GM12878 (cell line): ENCODE measurements around the gene DYNC1H1.

Experiments used
- EGR1 ChIP-seq, 2 experiments: IDR thresholded peaks; 1 replicate in 1 of 2; 2 replicates in 1 of 2; pipeline ENCODE4 v1.6.1; 2011 to 2012; ENCODE audit warnings: low read depth in 2 of 2, low read length in 2 of 2, borderline replicate concordance in 1 of 2, mild to moderate bottlenecking in 1 of 2, moderate library complexity in 1 of 2
- POLR2A ChIP-seq: IDR thresholded peaks from 2 replicates; pipeline ENCODE4 v1.6.1; 2011; ENCODE audit warnings: low read depth, mild to moderate bottlenecking, low read length
- RFX5 ChIP-seq: IDR thresholded peaks from 2 replicates; pipeline ENCODE4 v1.6.1; 2011; ENCODE audit warnings: low read depth, low read length, improper control_type of control experiment

DNA sequence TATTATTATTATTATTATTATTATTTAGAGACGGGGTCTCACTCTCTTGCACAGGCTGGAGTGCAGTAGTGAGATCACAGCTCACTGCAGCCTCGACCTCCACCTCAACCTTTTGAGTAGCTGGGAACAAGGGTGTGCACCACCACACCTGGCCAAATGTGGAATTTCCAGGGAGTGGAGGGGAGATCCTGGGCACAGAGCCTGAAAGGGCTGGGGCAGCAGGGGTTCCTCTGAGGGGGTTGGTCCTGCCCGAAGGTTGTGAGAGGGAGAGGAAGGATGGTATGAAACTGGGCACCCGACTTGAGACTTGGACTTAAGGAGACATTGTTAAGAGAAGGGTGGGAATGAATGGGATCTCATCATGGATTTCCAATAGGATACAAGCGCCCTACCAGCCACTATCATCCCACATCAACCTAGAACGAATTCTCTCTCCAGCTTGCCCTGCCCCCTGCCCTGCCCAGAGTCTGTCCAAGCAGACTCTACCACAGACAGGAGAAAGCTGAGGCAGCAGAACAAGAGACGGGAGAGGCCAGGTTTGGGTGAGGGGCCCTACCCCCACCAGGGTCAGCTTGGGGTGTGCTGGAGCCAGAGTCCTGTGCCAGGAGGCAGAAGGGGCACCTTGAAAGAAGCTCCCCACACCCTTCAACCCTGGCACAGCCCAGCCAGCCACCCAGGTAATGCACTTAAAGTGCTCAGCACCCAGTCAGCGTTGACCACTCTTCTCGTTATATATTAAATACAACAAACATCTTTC is 2.4 kb upstream of the DYNC1H1 start:
- TF ChIP-seq RFX5 = no peak
- no peak for TF ChIP-seq EGR1 (IDR thresholded peaks at IDR 0.05; ENCODE audit: borderline replicate concordance in 1 of 2, low read depth in 2 of 2, low read length in 2 of 2)
- TF ChIP-seq POLR2A = no peak
